Heart left ventricle (tissue), 16 donors: Measurements from ENCODE around the gene CD247. TPM values are rescaled to one million over a fixed set of nuclear protein-coding genes. Genes with fewer than 3 reads are reported as not detected.

Experiments used
- ATAC-seq, 4 donors: fragments of 200-7000 bp; cut with Tn5 transposase; one replicate each; pipeline ENCODE4 v1.9.1; 2020 to 2022; ENCODE audit warnings: moderate library complexity in 4 of 4, mild to moderate bottlenecking in 3 of 4, moderate number of reproducible peaks in 1 of 4
- DNase-seq, 5 donors: peaks; one replicate each; pipeline ENCODE4 v3.0.0-alpha.2; 2020
- H3K27ac ChIP-seq, 12 donors: fragments of 200-600 bp; sonication (generic) in 4 of 12; one replicate each; pipeline versions ENCODE4 v1.5.0 to v1.8.0; 2016 to 2022; ENCODE audit warnings: mild to moderate bottlenecking in 2 of 12
- H3K27me3 ChIP-seq, 9 donors: fragments of 200-600 bp; sonication (generic) in 2 of 9; one replicate each; pipeline versions ENCODE4 v1.5.1 to v1.8.0; 2016 to 2022; ENCODE audit warnings: mild to moderate bottlenecking in 3 of 9
- H3K36me3 ChIP-seq, 9 donors: fragments of 200-600 bp; sonication (generic) in 2 of 9; one replicate each; pipeline versions ENCODE4 v1.5.0 to v1.8.0; 2018 to 2022; ENCODE audit warnings: mild to moderate bottlenecking in 2 of 9
- H3K4me1 ChIP-seq, 12 donors: fragments of 200-600 bp; sonication (generic) in 4 of 12; one replicate each; pipeline versions ENCODE4 v1.5.0 to v1.8.0; 2016 to 2022; ENCODE audit warnings: mild to moderate bottlenecking in 3 of 12
- H3K4me3 ChIP-seq, 12 donors: fragments of 200-600 bp; sonication (generic) in 4 of 12; one replicate each; pipeline versions ENCODE4 v1.5.0 to v1.8.0; 2017 to 2022; ENCODE audit warnings: mild to moderate bottlenecking in 9 of 12, moderate library complexity in 4 of 12
- H3K9me3 ChIP-seq, 12 donors: fragments of 200-600 bp; sonication (generic) in 4 of 12; one replicate each; pipeline versions ENCODE4 v1.5.0 to v1.8.0; 2016 to 2022; ENCODE audit warnings: mild to moderate bottlenecking in 1 of 12
- CTCF ChIP-seq, 12 donors: fragments of 200-600 bp; sonication (generic) in 4 of 12; IDR thresholded peaks; one replicate each; pipeline versions ENCODE4 v1.5.0 to v1.8.0; 2018 to 2022; ENCODE audit warnings: antibody characterized with exemption in 12 of 12, mild to moderate bottlenecking in 5 of 12
- POLR2A ChIP-seq, 2 donors: fragments of 450-650 bp; IDR thresholded peaks; one replicate each; pipeline ENCODE4 v1.6.1; 2017; ENCODE audit warnings: antibody characterized with exemption in 2 of 2, mild to moderate bottlenecking in 2 of 2, moderate library complexity in 2 of 2
- WGBS, 4 donors: extraction: QIAGEN DNeasy Blood & Tissue Kit in 2 of 4; methylation state at CpG; one replicate each; pipeline versions ENCODE4 v1.1.5 to v1.1.7; 2013 to 2018; 5-methylcytosine and 5-hydroxymethylcytosine counted together
- intact Hi-C, 10 donors: fragments of 100-400 bp; cut with DNase I; formaldehyde crosslinking; loops; one replicate each; pipeline versions ENCODE4 v1.11.1 to v1.14.2; 2022
- polyA plus RNA-seq, 2 donors: library from polyadenylated mRNA; stranded (reverse); fragments of 200-250 nt; gene quantifications; one replicate each; pipeline ENCODE4 v1.2.3, GENCODE V29; 2013
- total RNA-seq, 9 donors: library from RNA; depleted of rRNA in 2 of 9; stranded (reverse); fragments of >200 nt in 2 of 9; fragmentation: NEBNext Ultra II Directional in 3 of 9; extraction: Animal tissue kit (Norgen Biotek cat#: 25700) in 3 of 9; gene quantifications; one replicate each; pipeline versions ENCODE4 v1.1.0 to v1.2.4, GENCODE V29; 2016 to 2023
- donor health status: ischemic (EF 13 %, LVEDD 7.1; RV severe dilation, severe dysfunction).
- donor health status: healthy with polysubstance abuse.
- donor health status: DM: no; HTN: yes; CAD: no.
- donor health status: DM: no; HTN: no; CAD: no.
- donor health status: ischemic (EF 25% LVEDD 6.9; RV normal size, moderate dysfunction).
- donor health status: ischemic (EF 25% LVEDD 5.7; RV mildly dilated, moderate dysfunction).
- donor health status: healthy.
- donor health status: DM: yes; HTN: yes; CAD: no.
- donor health status: ischemic (EF 35%, LVEDD 5.7; RV mildly dilated, moderate dysfunction).
- donor health status: nonischemic (EF 11% LVEDD 7.7; RV severe dilation, severe dysfunction).
- donor health status: DM: yes; HTN: yes; CAD: no.
- donor health status: PGD.
- donor health status: ischemic (EF 29% LVEDD 5.4; RV normal size, mild dysfunction).
- donor health status: nonischemic (EF 23%, LVEDD 6.1; RV moderate dilation, normal function).

The CD247 gene
- total and polyA plus RNA-seq, 11 donors: 0.19 to 7.6 (median 0.47) TPM; not detected in 1

GRCh38 chr1:167524651-167525050 lies 6.3 kb upstream of the CD247 start:
- ATAC-seq: no peak
- 78 to 85% (median 80%) methylated on average over 9 of the region's 9 CpGs for WGBS, 4 donors

GRCh38 chr1:167522246-167522645 lies 3.9 kb upstream of the CD247 start:
- intact Hi-C loops: no loop called here
- H3K4me3 ChIP-seq: no peak overlapping the region
- ATAC-seq (no peak), DNase-seq (no peak)
- TF ChIP-seq POLR2A (IDR thresholded peaks at IDR 0.05): no peak
- TF ChIP-seq CTCF (IDR thresholded peaks at IDR 0.05): no peak
- no peaks in the 10 kb centered on the region for H3K4me1 ChIP-seq
- H3K27me3 ChIP-seq: no peaks in the 10 kb centered on the region
- H3K36me3 ChIP-seq: no peaks in the 10 kb centered on the region
- no peak overlapping the region for H3K27ac ChIP-seq
- 86 to 93% (median 87%) methylated on average over 5 of the region's 5 CpGs for WGBS, 4 donors
- H3K9me3 ChIP-seq: peaks cover 0 to 19% (median 0%) of the 10 kb centered on the region in 12 donors

More at GRCh38 chr1:167524651-167525050, 6.3 kb upstream of the CD247 start:
- no peak for DNase-seq
- Histone ChIP-seq H3K4me3 (no peak overlapping the region), H3K9me3 (peaks cover 0 to 19% (median 0%) of the 10 kb centered on the region in 12 donors), H3K27me3 (no peaks in the 10 kb centered on the region), H3K27ac (no peak overlapping the region), H3K4me1 (no peaks in the 10 kb centered on the region), H3K36me3 (no peaks in the 10 kb centered on the region)
- intact Hi-C loops: loop anchor here in 1 of 10 donors (5.0 kb wide), 1 partner anchor 67 kb away; no protein-coding TSS in a partner anchor
- TF ChIP-seq CTCF (IDR thresholded peaks at IDR 0.05) (no peak), POLR2A (IDR thresholded peaks at IDR 0.05) (no peak)

- H3K4me1 ChIP-seq: no peaks in the 10 kb centered on the region
- peaks cover 0 to 19% (median 0%) of the 10 kb centered on the region in 12 donors for H3K9me3 ChIP-seq
- ATAC-seq (no peak), DNase-seq (no peak)
- no peak overlapping the region for H3K4me3 ChIP-seq
- H3K27me3 ChIP-seq: no peaks in the 10 kb centered on the region
- no peak for TF ChIP-seq POLR2A (IDR thresholded peaks at IDR 0.05)
- no peak for TF ChIP-seq CTCF (IDR thresholded peaks at IDR 0.05)
- no peak overlapping the region for H3K27ac ChIP-seq
- intact Hi-C loops: no loop called here
- H3K36me3 ChIP-seq: no peaks in the 10 kb centered on the region
Measured at GRCh38 chr1:167520711-167521206, 2.4 kb upstream of the CD247 start.

GRCh38 chr1:167517535-167518330 lies 596 bp downstream of the CD247 start:
- intact Hi-C loops: no loop called here
- 83 to 89% (median 86%) methylated on average over 26 to 30 of the region's 30 CpGs for WGBS, 4 donors
- peaks cover 0 to 7% (median 0%) of the 10 kb centered on the region in 12 donors for H3K9me3 ChIP-seq
- DNase-seq: no peak
- H3K36me3 ChIP-seq: no peaks in the 10 kb centered on the region
- H3K27ac ChIP-seq: peak overlapping the region in 1 of 12 donors; percentile 79
- H3K4me3 ChIP-seq: peak overlapping the region in 3 of 12 donors; percentile 1 to 54 (median 25)
- no peaks in the 10 kb centered on the region for H3K4me1 ChIP-seq
- ATAC-seq: peak in 1 of 4 donors; percentile 44
- TF ChIP-seq POLR2A (IDR thresholded peaks at IDR 0.05) (no peak), CTCF (IDR thresholded peaks at IDR 0.05) (no peak)
- peaks cover 0 to 4% (median 0%) of the 10 kb centered on the region in 9 donors for H3K27me3 ChIP-seq
